WTC11 (cell line): ENCODE results near the gene MESD. TPM values are rescaled to one million over a fixed set of nuclear protein-coding genes. Genes with fewer than 3 reads are reported as not detected.

Source experiments
- ATAC-seq: fragments of 200-7000 bp; cut with Tn5 transposase; 2 replicates; pipeline ENCODE4 v1.10.0; 2021; ENCODE audit warnings: mild to moderate bottlenecking, moderate library complexity
- CTCF ChIA-PET: fragments of 300-600 bp; sonication (Branson Sonifier 250); formaldehyde crosslinking; loops from one replicate; lab custom pipeline; 2021; ENCODE audit warnings: antibody characterized with exemption; lab: Charles Lee
- POLR2A ChIA-PET: fragments of 350-600 bp; sonication (Branson Sonifier 250); formaldehyde crosslinking; loops from one replicate; lab custom pipeline; 2021; ENCODE audit warnings: antibody characterized with exemption; lab: Charles Lee
- DNase-seq: peaks from one replicate; pipeline ENCODE4 v3.0.0; 2021; ENCODE audit warnings: low spot score
- H3K27ac Mint-ChIP-seq: 2 replicates; pipeline ENCODE4 v1.8.0; 2021; ENCODE audit warnings: mixed read lengths
- H3K27me3 Mint-ChIP-seq: 2 replicates; pipeline ENCODE4 v1.8.0; 2021; ENCODE audit warnings: low read depth, mild to moderate bottlenecking, moderate library complexity, mixed read lengths
- H3K36me3 Mint-ChIP-seq: 2 replicates; pipeline ENCODE4 v1.8.0; 2021; ENCODE audit warnings: mixed read lengths
- H3K4me1 Mint-ChIP-seq: 2 replicates; pipeline ENCODE4 v1.8.0; 2022; ENCODE audit warnings: mixed read lengths
- H3K4me3 Mint-ChIP-seq: 2 replicates; pipeline ENCODE4 v1.8.0; 2021; ENCODE audit warnings: mild to moderate bottlenecking, moderate library complexity, mixed read lengths
- H3K9me3 Mint-ChIP-seq: 2 replicates; pipeline ENCODE4 v1.8.0; 2021; ENCODE audit warnings: mixed read lengths
- AFF4 ChIP-seq: sonication (generic); formaldehyde crosslinking; IDR thresholded peaks from 2 replicates; pipeline ENCODE4 v1.8.1; 2023; ENCODE audit warnings: mild to moderate bottlenecking, missing genetic modification reagents, borderline replicate concordance
- ATF3 ChIP-seq: sonication (generic); formaldehyde crosslinking; conservative IDR thresholded peaks from 2 replicates; pipeline ENCODE4 v1.8.1; 2022; ENCODE audit warnings: mild to moderate bottlenecking, missing genetic modification reagents
- E2F4 ChIP-seq: sonication (generic); formaldehyde crosslinking; IDR thresholded peaks from 2 replicates; pipeline ENCODE4 v1.8.1; 2022; ENCODE audit warnings: low read depth, mild to moderate bottlenecking, moderate library complexity, missing genetic modification reagents, borderline replicate concordance
- ETV6 ChIP-seq: sonication (generic); formaldehyde crosslinking; IDR thresholded peaks from 2 replicates; pipeline ENCODE4 v1.8.1; 2022; ENCODE audit warnings: mild to moderate bottlenecking, missing genetic modification reagents
- FOXP1 ChIP-seq: sonication (generic); formaldehyde crosslinking; IDR thresholded peaks from 2 replicates; pipeline ENCODE4 v1.8.0; 2022; ENCODE audit warnings: missing genetic modification reagents, mild to moderate bottlenecking, moderate library complexity, borderline replicate concordance
- HMGA2 ChIP-seq: fragments of 250-450 bp; sonication (Bioruptor Pico); IDR thresholded peaks from 2 replicates; pipeline ENCODE4 v1.4.0; 2021; ENCODE audit warnings: mild to moderate bottlenecking, moderate library complexity
- IRF1 ChIP-seq: sonication (generic); formaldehyde crosslinking; IDR thresholded peaks from 2 replicates; pipeline ENCODE4 v1.8.0; 2023; ENCODE audit warnings: missing genetic modification reagents
- IRF2 ChIP-seq: sonication (generic); formaldehyde crosslinking; IDR thresholded peaks from 2 replicates; pipeline ENCODE4 v1.8.0; 2022; ENCODE audit warnings: low read depth, missing genetic modification reagents, borderline replicate concordance
- KAT7 ChIP-seq: sonication (generic); formaldehyde crosslinking; IDR thresholded peaks from 2 replicates; pipeline ENCODE4 v1.8.1; 2023; ENCODE audit warnings: missing genetic modification reagents, mild to moderate bottlenecking, borderline replicate concordance
- MYBL2 ChIP-seq: sonication (generic); formaldehyde crosslinking; IDR thresholded peaks from 2 replicates; pipeline ENCODE4 v1.8.1; 2023; ENCODE audit warnings: mild to moderate bottlenecking, moderate library complexity, missing genetic modification reagents
- NFYB ChIP-seq: sonication (generic); formaldehyde crosslinking; conservative IDR thresholded peaks from 2 replicates; pipeline ENCODE4 v1.8.0; 2022; ENCODE audit warnings: low read depth, missing genetic modification reagents
- PRDM15 ChIP-seq: sonication (generic); formaldehyde crosslinking; IDR thresholded peaks from 2 replicates; pipeline ENCODE4 v1.8.0; 2022; ENCODE audit warnings: missing genetic modification reagents
- SMAD3 ChIP-seq: sonication (generic); formaldehyde crosslinking; IDR thresholded peaks from 2 replicates; pipeline ENCODE4 v1.8.0; 2022; ENCODE audit warnings: missing genetic modification reagents, mild to moderate bottlenecking, borderline replicate concordance
- SMAD4 ChIP-seq: sonication (generic); formaldehyde crosslinking; IDR thresholded peaks from 2 replicates; pipeline ENCODE4 v1.8.0; 2022; ENCODE audit warnings: mild to moderate bottlenecking, missing genetic modification reagents
- SP1 ChIP-seq: sonication (generic); formaldehyde crosslinking; conservative IDR thresholded peaks from 2 replicates; pipeline ENCODE4 v1.8.1; 2022; ENCODE audit warnings: missing genetic modification reagents
- STAT6 ChIP-seq: sonication (generic); formaldehyde crosslinking; conservative IDR thresholded peaks from 2 replicates; pipeline ENCODE4 v1.8.1; 2023; ENCODE audit warnings: mild to moderate bottlenecking, low read depth, missing genetic modification reagents, moderate library complexity
- TP53 ChIP-seq: sonication (generic); formaldehyde crosslinking; IDR thresholded peaks from 2 replicates; pipeline ENCODE4 v1.8.1; 2023; ENCODE audit warnings: mild to moderate bottlenecking, missing genetic modification reagents
- USF1 ChIP-seq: sonication (generic); formaldehyde crosslinking; IDR thresholded peaks from 2 replicates; pipeline ENCODE4 v1.8.0; 2022; ENCODE audit warnings: mild to moderate bottlenecking, missing genetic modification reagents
- ZBTB21 ChIP-seq: sonication (generic); formaldehyde crosslinking; IDR thresholded peaks from 2 replicates; pipeline ENCODE4 v1.8.1; 2023; ENCODE audit warnings: mild to moderate bottlenecking, missing genetic modification reagents, borderline replicate concordance
- ZNF138 ChIP-seq: sonication (generic); formaldehyde crosslinking; conservative IDR thresholded peaks from 2 replicates; pipeline ENCODE4 v1.8.1; 2022; ENCODE audit warnings: mild to moderate bottlenecking, moderate library complexity, missing genetic modification reagents
- ZNF219 ChIP-seq: sonication (generic); formaldehyde crosslinking; IDR thresholded peaks from 2 replicates; pipeline ENCODE4 v1.8.0; 2023; ENCODE audit warnings: missing genetic modification reagents, mild to moderate bottlenecking, borderline replicate concordance
- ZNF671 ChIP-seq: fragments of 250-450 bp; sonication (Bioruptor Pico); IDR thresholded peaks from 2 replicates; pipeline ENCODE4 v1.8.0; 2021; ENCODE audit warnings: mild to moderate bottlenecking
- total RNA-seq: library from RNA; stranded (reverse); gene quantifications from 3 replicates; pipeline ENCODE4 v1.2.3, GENCODE V29; 2021

MESD gene
- total RNA-seq, 1 experiment from 2014 or later = 28.3 TPM

- TF ChIP-seq PRDM15 (no peak), AFF4 (CRISPR knock-in tag) (no peak), KAT7 (no peak), ATF3 (CRISPR knock-in tag) (no peak), SP1 (no peak), NFYB (CRISPR knock-in tag) (no peak)
Measured at GRCh38 chr15:81003097-81003350, 13.4 kb upstream of the MESD start (continued).

- Mint-ChIP-seq H3K27ac (no peak overlapping the region), H3K4me1 (peaks cover 13% of the 10 kb centered on the region), H3K4me3 (peak overlapping the region; percentile 56), H3K27me3 (peaks cover 10% of the 10 kb centered on the region), H3K9me3 (no peaks in the 10 kb centered on the region), H3K36me3 (peaks cover 4% of the 10 kb centered on the region; the same call in 1 of the 2 replicates)
- CTCF ChIA-PET = interaction anchor here (0.9 to 3.1 kb wide), 7 partner anchors 23 to 264 kb away, joined by 3 to 37 read pairs (median 3); partner anchors contain the start of gene CEMIP
- ATAC-seq (peak; percentile 43), DNase-seq (peak; percentile 44)
- POLR2A ChIA-PET = interaction anchor here (1.4 kb wide), 1 partner anchor 13 kb away, joined by 4 read pairs; no protein-coding TSS in a partner anchor
- TF ChIP-seq ETV6 (CRISPR knock-in tag) (0 out of 2 replicates have a peak, but pooled peaks have one; percentile 24), USF1 (CRISPR knock-in tag) (peak; percentile 33; the same call in 1 of the 2 replicates), SMAD4 (CRISPR knock-in tag) (no peak), ZNF219 (CRISPR knock-in tag) (peak; percentile 33; the same call in 1 of the 2 replicates), KAT7 (peak; percentile 15; the same call in 1 of the 2 replicates), TP53 (CRISPR knock-in tag) (no peak), IRF2 (CRISPR knock-in tag) (0 out of 2 replicates have a peak, but pooled peaks have one; percentile 57), ZBTB21 (CRISPR knock-in tag) (peak; percentile 82; the same call in 1 of the 2 replicates), MYBL2 (CRISPR knock-in tag) (no peak; the same call in 1 of the 2 replicates), E2F4 (0 out of 2 replicates have a peak, but pooled peaks have one; percentile 24), HMGA2 (CRISPR knock-in tag) (no peak), ZNF671 (CRISPR knock-in tag) (no peak), IRF1 (CRISPR knock-in tag) (no peak), STAT6 (no peak), FOXP1 (CRISPR knock-in tag) (peak; percentile 71), ZNF138 (CRISPR knock-in tag) (peak; percentile 83), SMAD3 (CRISPR knock-in tag) (no peak)
Measured at GRCh38 chr15:81002331-81003096, 12.9 kb upstream of the MESD start.
